SK-N-SH treated with all-trans-retinoic acid at 6 μM for 48 hours (cell line): ENCODE data around the gene REC114.

Experiments
- ATAC-seq: fragments of 200-7000 bp; cut with Tn5 transposase; 3 replicates; pipeline ENCODE4 v1.9.1; 2020; ENCODE audit warnings: mild to moderate bottlenecking, moderate library complexity
- ARNTL ChIP-seq: fragments of 450-650 bp; formaldehyde crosslinking; IDR thresholded peaks from 2 replicates; pipeline ENCODE4 v1.5.0; 2020; ENCODE audit warnings: low read depth, mild to moderate bottlenecking, moderate library complexity, borderline replicate concordance
- BACH2 ChIP-seq: fragments of 250-450 bp; sonication (Bioruptor Pico); IDR thresholded peaks from 2 replicates; pipeline ENCODE4 v1.9.0; 2021; ENCODE audit warnings: mild to moderate bottlenecking, borderline replicate concordance
- CREB5 ChIP-seq: fragments of 250-450 bp; sonication (Bioruptor Pico); IDR thresholded peaks from 2 replicates; pipeline ENCODE4 v1.5.1; 2020; ENCODE audit warnings: low read depth, mild to moderate bottlenecking, moderate library complexity
- ESRRG ChIP-seq: fragments of 250-450 bp; sonication (Bioruptor Pico); IDR thresholded peaks from 2 replicates; pipeline ENCODE4 v1.6.1; 2021; ENCODE audit warnings: mild to moderate bottlenecking
- GLIS3 ChIP-seq: fragments of 250-450 bp; sonication (Bioruptor Pico); IDR thresholded peaks from 2 replicates; pipeline ENCODE4 v1.5.0; 2020; ENCODE audit warnings: mild to moderate bottlenecking, moderate library complexity
- ISL1 ChIP-seq: fragments of 250-450 bp; sonication (Bioruptor Pico); IDR thresholded peaks from 2 replicates; pipeline ENCODE4 v2.1.2; 2022; ENCODE audit warnings: mild to moderate bottlenecking, moderate library complexity
- OSR1 ChIP-seq: fragments of 250-450 bp; sonication (Bioruptor Pico); IDR thresholded peaks from 2 replicates; pipeline ENCODE4 v1.8.0; 2022; ENCODE audit warnings: moderate library complexity, mild to moderate bottlenecking, inconsistent platforms
- POU6F1 ChIP-seq: fragments of 250-450 bp; sonication (Bioruptor Pico); IDR thresholded peaks from 2 replicates; pipeline ENCODE4 v1.8.0; 2021; ENCODE audit warnings: low read depth, mild to moderate bottlenecking, moderate library complexity, borderline replicate concordance
- PPARA ChIP-seq: fragments of 250-450 bp; sonication (Bioruptor Pico); IDR thresholded peaks from 2 replicates; pipeline ENCODE4 v1.5.0; 2020; ENCODE audit warnings: mild to moderate bottlenecking, borderline replicate concordance
- RARB ChIP-seq: fragments of 250-450 bp; sonication (Bioruptor Pico); IDR thresholded peaks from 2 replicates; pipeline ENCODE4 v1.8.0; 2021; ENCODE audit warnings: mild to moderate bottlenecking, moderate library complexity
- SNAI2 ChIP-seq: fragments of 250-450 bp; sonication (Bioruptor Pico); IDR thresholded peaks from 2 replicates; pipeline ENCODE4 v1.5.0; 2020; ENCODE audit warnings: mild to moderate bottlenecking, moderate library complexity
- TCF4 ChIP-seq: fragments of 250-450 bp; sonication (Bioruptor Pico); IDR thresholded peaks from 2 replicates; pipeline ENCODE4 v1.8.0; 2021; ENCODE audit warnings: mild to moderate bottlenecking, moderate library complexity, borderline replicate concordance
- TSHZ2 ChIP-seq: fragments of 250-450 bp; sonication (Bioruptor Pico); IDR thresholded peaks from 2 replicates; pipeline ENCODE4 v1.5.0; 2020; ENCODE audit warnings: mild to moderate bottlenecking, moderate library complexity
- ZFP3 ChIP-seq: fragments of 250-450 bp; sonication (Bioruptor Pico); IDR thresholded peaks from 2 replicates; pipeline ENCODE4 v1.5.0; 2020; ENCODE audit warnings: mild to moderate bottlenecking, moderate library complexity
- ZFP30 ChIP-seq: fragments of 450-650 bp; formaldehyde crosslinking; IDR thresholded peaks from 2 replicates; pipeline ENCODE4 v1.5.0; 2022; ENCODE audit warnings: mild to moderate bottlenecking, moderate library complexity
- ZNF565 ChIP-seq: fragments of 450-650 bp; formaldehyde crosslinking; conservative IDR thresholded peaks from 2 replicates; pipeline ENCODE4 v1.5.0; 2020; ENCODE audit warnings: low read depth, mild to moderate bottlenecking, moderate library complexity
- ZNF70 ChIP-seq: fragments of 450-650 bp; formaldehyde crosslinking; IDR thresholded peaks from 2 replicates; pipeline ENCODE4 v1.5.0; 2020; ENCODE audit warnings: mild to moderate bottlenecking, moderate library complexity
- TF ChIP-seq, protein P1 (sequence below): fragments of 250-450 bp; sonication (Bioruptor Pico); IDR thresholded peaks from 2 replicates; pipeline ENCODE4 v1.5.1; 2021; ENCODE audit warnings: mild to moderate bottlenecking, moderate library complexity
- TF ChIP-seq, protein P2 (sequence below): fragments of 250-450 bp; sonication (Bioruptor Pico); IDR thresholded peaks from 2 replicates; pipeline ENCODE4 v1.8.0; 2020; ENCODE audit warnings: mild to moderate bottlenecking, moderate library complexity, borderline replicate concordance

REC114 gene

DNA sequence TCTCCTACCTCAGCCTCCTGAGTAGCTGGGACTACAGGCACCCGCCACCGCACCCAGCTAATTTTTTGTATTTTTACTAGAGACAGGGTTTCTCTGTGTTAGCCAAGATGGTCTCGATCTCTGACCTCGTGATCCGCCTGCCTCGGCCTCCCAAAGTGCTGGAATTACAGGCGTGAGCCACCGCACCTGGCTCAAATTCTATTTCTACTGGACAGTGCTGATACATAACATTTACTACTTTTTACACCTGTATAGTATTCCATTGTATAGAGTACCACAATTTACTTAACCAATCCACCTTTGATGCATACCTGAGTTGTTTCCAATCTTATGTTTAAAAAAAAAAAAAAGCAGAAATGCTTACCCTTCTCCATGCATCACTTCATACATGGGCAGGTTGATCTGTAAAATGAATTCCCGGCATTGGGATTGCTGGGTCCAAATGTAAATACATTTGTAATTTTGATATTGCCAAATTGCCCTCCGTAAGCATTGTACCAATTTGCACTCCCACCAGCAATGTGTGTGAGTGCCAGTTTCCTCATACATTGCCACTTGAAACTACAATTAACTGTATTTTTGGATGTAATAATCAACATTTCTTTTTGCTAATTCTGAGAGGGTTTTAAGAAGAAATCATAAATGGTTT is 95.7 kb downstream of the REC114 start:
- ATAC-seq: no peak
- TF ChIP-seq, protein P1, sequence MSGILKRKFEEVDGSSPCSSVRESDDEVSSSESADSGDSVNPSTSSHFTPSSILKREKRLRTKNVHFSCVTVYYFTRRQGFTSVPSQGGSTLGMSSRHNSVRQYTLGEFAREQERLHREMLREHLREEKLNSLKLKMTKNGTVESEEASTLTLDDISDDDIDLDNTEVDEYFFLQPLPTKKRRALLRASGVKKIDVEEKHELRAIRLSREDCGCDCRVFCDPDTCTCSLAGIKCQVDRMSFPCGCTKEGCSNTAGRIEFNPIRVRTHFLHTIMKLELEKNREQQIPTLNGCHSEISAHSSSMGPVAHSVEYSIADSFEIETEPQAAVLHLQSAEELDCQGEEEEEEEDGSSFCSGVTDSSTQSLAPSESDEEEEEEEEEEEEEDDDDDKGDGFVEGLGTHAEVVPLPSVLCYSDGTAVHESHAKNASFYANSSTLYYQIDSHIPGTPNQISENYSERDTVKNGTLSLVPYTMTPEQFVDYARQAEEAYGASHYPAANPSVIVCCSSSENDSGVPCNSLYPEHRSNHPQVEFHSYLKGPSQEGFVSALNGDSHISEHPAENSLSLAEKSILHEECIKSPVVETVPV (CRISPR knock-in tag): no peak
- TF ChIP-seq TCF4 (CRISPR knock-in tag) (no peak), ESRRG (CRISPR knock-in tag) (no peak), BACH2 (CRISPR knock-in tag) (no peak), ZNF70 (CRISPR knock-in tag) (no peak), TSHZ2 (CRISPR knock-in tag) (no peak), ZFP3 (CRISPR knock-in tag) (no peak), SNAI2 (CRISPR knock-in tag) (no peak), ZNF565 (CRISPR knock-in tag) (no peak), CREB5 (CRISPR knock-in tag) (no peak), ISL1 (CRISPR knock-in tag) (no peak), OSR1 (no peak), RARB (CRISPR knock-in tag) (no peak), ZFP30 (no peak)
- TF ChIP-seq, protein P2, sequence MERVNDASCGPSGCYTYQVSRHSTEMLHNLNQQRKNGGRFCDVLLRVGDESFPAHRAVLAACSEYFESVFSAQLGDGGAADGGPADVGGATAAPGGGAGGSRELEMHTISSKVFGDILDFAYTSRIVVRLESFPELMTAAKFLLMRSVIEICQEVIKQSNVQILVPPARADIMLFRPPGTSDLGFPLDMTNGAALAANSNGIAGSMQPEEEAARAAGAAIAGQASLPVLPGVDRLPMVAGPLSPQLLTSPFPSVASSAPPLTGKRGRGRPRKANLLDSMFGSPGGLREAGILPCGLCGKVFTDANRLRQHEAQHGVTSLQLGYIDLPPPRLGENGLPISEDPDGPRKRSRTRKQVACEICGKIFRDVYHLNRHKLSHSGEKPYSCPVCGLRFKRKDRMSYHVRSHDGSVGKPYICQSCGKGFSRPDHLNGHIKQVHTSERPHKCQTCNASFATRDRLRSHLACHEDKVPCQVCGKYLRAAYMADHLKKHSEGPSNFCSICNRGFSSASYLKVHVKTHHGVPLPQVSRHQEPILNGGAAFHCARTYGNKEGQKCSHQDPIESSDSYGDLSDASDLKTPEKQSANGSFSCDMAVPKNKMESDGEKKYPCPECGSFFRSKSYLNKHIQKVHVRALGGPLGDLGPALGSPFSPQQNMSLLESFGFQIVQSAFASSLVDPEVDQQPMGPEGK (CRISPR knock-in tag): no peak

- ATAC-seq: no peak
Observed at GRCh38 chr15:73539212-73540128, 96.5 kb downstream of the REC114 start.

More at GRCh38 chr15:73539212-73540128, 96.5 kb downstream of the REC114 start:
- TF ChIP-seq POU6F1 (no peak), ZNF565 (CRISPR knock-in tag) (no peak), ZFP30 (no peak), ISL1 (CRISPR knock-in tag) (no peak), ARNTL (CRISPR knock-in tag) (no peak), OSR1 (no peak), GLIS3 (CRISPR knock-in tag) (no peak), PPARA (CRISPR knock-in tag) (no peak), ZNF70 (CRISPR knock-in tag) (no peak), SNAI2 (CRISPR knock-in tag) (no peak), TSHZ2 (CRISPR knock-in tag) (no peak), BACH2 (CRISPR knock-in tag) (no peak)
- TF ChIP-seq, protein P1 (CRISPR knock-in tag): no peak
- TF ChIP-seq, protein P2 (CRISPR knock-in tag): no peak
